ENCODE results near the gene LSR. TPM values are rescaled to one million over a fixed set of nuclear protein-coding genes. Genes with fewer than 3 reads are reported as not detected.

Gene LSR
- total and polyA plus RNA-seq, 2 donors (not counting 1 experiment from before 2014, with no cell fraction given) = 37.2 to 45.3 TPM

DNA sequence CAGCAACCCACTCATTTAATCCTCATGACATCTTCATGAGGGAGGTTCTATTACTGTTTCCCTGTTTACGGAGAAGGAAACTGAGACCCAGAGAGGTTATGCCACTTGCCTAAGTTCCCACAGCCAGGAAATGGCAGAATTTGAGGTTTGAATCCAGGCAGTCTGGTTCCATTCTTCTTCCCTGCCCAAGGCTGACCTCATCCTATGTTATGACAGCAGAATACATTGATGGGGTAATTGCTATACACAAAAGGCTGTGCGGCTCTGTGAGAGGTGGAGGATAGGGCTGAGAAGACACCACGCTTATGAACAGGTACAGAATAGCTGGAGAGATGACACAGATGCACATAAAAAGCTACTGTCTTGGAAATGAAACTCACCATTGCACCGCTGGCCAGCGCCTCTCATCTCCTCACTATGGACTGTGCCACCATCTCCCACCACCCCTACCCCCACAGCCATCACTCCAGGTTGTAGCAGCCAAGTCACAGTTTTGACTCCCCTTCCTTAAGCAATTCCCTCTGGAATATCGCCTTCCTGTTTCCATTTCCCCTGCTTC, 54.6 kb downstream of the LSR start:
- no peak overlapping the region for H3K9ac ChIP-seq (ENCODE audit: low read length)
- no peaks in the 10 kb centered on the region for H3K9me3 ChIP-seq (ENCODE audit: control extremely low read depth in 1 of 3, control insufficient read depth in 2 of 3, insufficient read depth in 1 of 3, low read length in 2 of 3)
- H3K4me2 ChIP-seq (replicated peaks; ENCODE audit: low read depth, low read length, poor library complexity, severe bottlenecking) = no peak overlapping the region
- DNase-seq = no peak
- WGBS (ENCODE audit: insufficient coverage) = 100% methylated on average over 5 of the region's 6 CpGs
- H3K79me2 ChIP-seq (ENCODE audit: control insufficient read depth, insufficient read depth, low read length) = peaks cover 21% of the 10 kb centered on the region
- ChIA-PET POLR2A (interaction anchor here (0.7 kb wide), 1 partner anchor 13 kb away, joined by 12 read pairs; no protein-coding TSS in a partner anchor), CTCF (no interaction called here)
- H3K27me3 ChIP-seq (replicated peaks in 1 of 4; ENCODE audit: control extremely low read depth in 1 of 4, control insufficient read depth in 3 of 4, insufficient read depth in 4 of 4, low read length in 3 of 4) = no peaks in the 10 kb centered on the region
- no peaks in the 10 kb centered on the region for H4K20me1 ChIP-seq (ENCODE audit: control insufficient read depth, insufficient read depth, low read length, poor library complexity, severe bottlenecking)
- H3K4me1 ChIP-seq (ENCODE audit: control insufficient read depth in 2 of 2, insufficient read depth in 2 of 2, low read length in 2 of 2) = peaks cover 16 to 33% of the 10 kb centered on the region in 2 donors
- intact Hi-C loops (cut with micrococcal nuclease) = no loop called here
- no peak overlapping the region for H2AFZ ChIP-seq (ENCODE audit: insufficient read depth, low read depth, low read length, poor library complexity, severe bottlenecking)
- no peaks in the 10 kb centered on the region for H3K36me3 ChIP-seq (replicated peaks in 1 of 2; ENCODE audit: control extremely low read depth in 1 of 2, control insufficient read depth in 1 of 2, extremely low read depth in 1 of 2, insufficient read depth in 2 of 2, low read length in 1 of 2)
- Mint-ChIP-seq H3K4me3 (no peak overlapping the region), H3K27ac (no peak overlapping the region), H3K4me1 (peaks cover 30% of the 10 kb centered on the region), H3K9me3 (ENCODE audit: insufficient read depth) (no peaks in the 10 kb centered on the region), H3K27me3 (no peaks in the 10 kb centered on the region)
- no peak for ATAC-seq (ENCODE audit: low read depth)
- TF ChIP-seq, protein P1, sequence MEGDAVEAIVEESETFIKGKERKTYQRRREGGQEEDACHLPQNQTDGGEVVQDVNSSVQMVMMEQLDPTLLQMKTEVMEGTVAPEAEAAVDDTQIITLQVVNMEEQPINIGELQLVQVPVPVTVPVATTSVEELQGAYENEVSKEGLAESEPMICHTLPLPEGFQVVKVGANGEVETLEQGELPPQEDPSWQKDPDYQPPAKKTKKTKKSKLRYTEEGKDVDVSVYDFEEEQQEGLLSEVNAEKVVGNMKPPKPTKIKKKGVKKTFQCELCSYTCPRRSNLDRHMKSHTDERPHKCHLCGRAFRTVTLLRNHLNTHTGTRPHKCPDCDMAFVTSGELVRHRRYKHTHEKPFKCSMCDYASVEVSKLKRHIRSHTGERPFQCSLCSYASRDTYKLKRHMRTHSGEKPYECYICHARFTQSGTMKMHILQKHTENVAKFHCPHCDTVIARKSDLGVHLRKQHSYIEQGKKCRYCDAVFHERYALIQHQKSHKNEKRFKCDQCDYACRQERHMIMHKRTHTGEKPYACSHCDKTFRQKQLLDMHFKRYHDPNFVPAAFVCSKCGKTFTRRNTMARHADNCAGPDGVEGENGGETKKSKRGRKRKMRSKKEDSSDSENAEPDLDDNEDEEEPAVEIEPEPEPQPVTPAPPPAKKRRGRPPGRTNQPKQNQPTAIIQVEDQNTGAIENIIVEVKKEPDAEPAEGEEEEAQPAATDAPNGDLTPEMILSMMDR (IDR thresholded peaks at IDR 0.05) = no peak
- no peak for TF ChIP-seq EZH2 (IDR thresholded peaks at IDR 0.05; ENCODE audit: borderline replicate concordance, insufficient read depth, low read depth, low read length, poor library complexity, severe bottlenecking)
- no peak overlapping the region for H3K4me3 ChIP-seq (ENCODE audit: control extremely low read depth in 1 of 5, extremely low read depth in 1 of 5, insufficient read depth in 1 of 5, low read depth in 2 of 5, low read length in 4 of 5)
- no peak overlapping the region for H3K27ac ChIP-seq (ENCODE audit: low read length in 2 of 2)

DNA sequence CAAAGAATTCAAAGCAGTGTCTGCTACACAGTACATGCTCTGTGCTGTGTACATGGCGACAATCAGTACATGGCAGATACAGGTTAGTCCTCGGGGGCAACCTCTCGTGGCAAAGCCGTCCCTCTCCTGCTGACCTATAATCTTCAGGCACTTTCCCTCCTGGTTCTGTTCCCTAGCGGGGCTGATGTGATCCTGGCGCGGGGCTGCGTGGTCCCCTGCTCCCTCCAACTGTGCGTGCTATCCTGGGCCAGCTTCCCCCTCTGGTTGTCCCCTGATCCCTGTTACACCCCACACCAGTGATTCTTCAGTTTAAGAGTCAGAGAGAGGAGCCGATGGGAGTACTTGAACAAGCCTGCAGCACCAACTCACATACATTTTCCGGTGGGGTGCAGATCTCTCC, 55.2 kb downstream of the LSR start:
- ChIA-PET POLR2A (no interaction called here), CTCF (interaction anchor here (1.0 kb wide), 1 partner anchor 14 kb away, joined by 3 read pairs; no protein-coding TSS in a partner anchor)
- H2AFZ ChIP-seq (ENCODE audit: insufficient read depth, low read depth, low read length, poor library complexity, severe bottlenecking) = no peak overlapping the region
- H3K79me2 ChIP-seq (ENCODE audit: control insufficient read depth, insufficient read depth, low read length) = peaks cover 15% of the 10 kb centered on the region
- Mint-ChIP-seq H3K4me1 (peaks cover 33% of the 10 kb centered on the region), H3K27ac (no peak overlapping the region), H3K9me3 (ENCODE audit: insufficient read depth) (no peaks in the 10 kb centered on the region), H3K27me3 (no peaks in the 10 kb centered on the region), H3K4me3 (no peak overlapping the region)
- intact Hi-C loops (cut with micrococcal nuclease) = no loop called here
- no peak overlapping the region for H3K4me3 ChIP-seq (ENCODE audit: control extremely low read depth in 1 of 5, extremely low read depth in 1 of 5, insufficient read depth in 1 of 5, low read depth in 2 of 5, low read length in 4 of 5)
- no peak overlapping the region for H3K4me2 ChIP-seq (replicated peaks; ENCODE audit: low read depth, low read length, poor library complexity, severe bottlenecking)
- no peaks in the 10 kb centered on the region for H3K36me3 ChIP-seq (replicated peaks in 1 of 2; ENCODE audit: control extremely low read depth in 1 of 2, control insufficient read depth in 1 of 2, extremely low read depth in 1 of 2, insufficient read depth in 2 of 2, low read length in 1 of 2)
- H3K9ac ChIP-seq (ENCODE audit: low read length) = no peak overlapping the region
- no peaks in the 10 kb centered on the region for H3K27me3 ChIP-seq (replicated peaks in 1 of 4; ENCODE audit: control extremely low read depth in 1 of 4, control insufficient read depth in 3 of 4, insufficient read depth in 4 of 4, low read length in 3 of 4)
- ATAC-seq (ENCODE audit: low read depth) = no peak
- 95% methylated on average over 10 of the region's 11 CpGs for WGBS (ENCODE audit: insufficient coverage)
- H3K9me3 ChIP-seq (ENCODE audit: control extremely low read depth in 1 of 3, control insufficient read depth in 2 of 3, insufficient read depth in 1 of 3, low read length in 2 of 3) = no peaks in the 10 kb centered on the region
- TF ChIP-seq, protein P1 (IDR thresholded peaks at IDR 0.05) = no peak
- no peak for TF ChIP-seq EZH2 (IDR thresholded peaks at IDR 0.05; ENCODE audit: borderline replicate concordance, insufficient read depth, low read depth, low read length, poor library complexity, severe bottlenecking)
- H3K4me1 ChIP-seq (ENCODE audit: control insufficient read depth in 2 of 2, insufficient read depth in 2 of 2, low read length in 2 of 2) = peaks cover 16 to 31% of the 10 kb centered on the region in 2 donors
- H4K20me1 ChIP-seq (ENCODE audit: control insufficient read depth, insufficient read depth, low read length, poor library complexity, severe bottlenecking) = no peaks in the 10 kb centered on the region
- no peak for DNase-seq
- H3K27ac ChIP-seq (ENCODE audit: low read length in 2 of 2) = no peak overlapping the region
